GM21825 (cell line): Measurements from ENCODE around the gene NAA25.

Source experiments
- ATAC-seq: cut with Tn5 transposase; IDR thresholded peaks from one replicate; pipeline ENCODE4 v1.9.1; 2021; ENCODE audit warnings: mild to moderate bottlenecking, moderate library complexity; ENCODE audit not compliant: unreplicated experiment

The NAA25 gene

GRCh38 chr12:112108202-112109079 lies at the start of gene NAA25:
Gene NAA25 (minus strand): TSS chr12:112108783. CDS start chr12:112108773, 10 bp downstream.
- ATAC-seq: peak; percentile 70

DNA sequence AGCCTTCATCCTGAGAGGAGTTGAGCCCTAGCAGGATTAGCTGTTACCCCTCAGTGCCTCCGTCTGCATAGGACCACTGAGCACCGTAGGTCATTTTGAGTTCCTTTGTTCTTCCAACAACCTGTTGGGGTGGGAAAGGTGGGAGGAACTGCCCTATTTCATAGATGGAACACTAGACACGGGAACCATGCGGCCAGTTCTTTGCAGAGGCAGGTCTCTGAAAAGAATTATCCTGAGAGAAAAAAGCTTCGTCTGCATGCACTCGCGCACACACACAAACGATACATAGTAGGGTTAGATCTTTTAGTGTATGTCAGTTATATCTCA lies 45.3 kb upstream of the NAA25 start:
- no peak for ATAC-seq

- ATAC-seq: no peak
Measured at GRCh38 chr12:112153181-112153892, 44.8 kb upstream of the NAA25 start.

- no peak for ATAC-seq
Measured at GRCh38 chr12:112151766-112152541, 43.4 kb upstream of the NAA25 start.

DNA sequence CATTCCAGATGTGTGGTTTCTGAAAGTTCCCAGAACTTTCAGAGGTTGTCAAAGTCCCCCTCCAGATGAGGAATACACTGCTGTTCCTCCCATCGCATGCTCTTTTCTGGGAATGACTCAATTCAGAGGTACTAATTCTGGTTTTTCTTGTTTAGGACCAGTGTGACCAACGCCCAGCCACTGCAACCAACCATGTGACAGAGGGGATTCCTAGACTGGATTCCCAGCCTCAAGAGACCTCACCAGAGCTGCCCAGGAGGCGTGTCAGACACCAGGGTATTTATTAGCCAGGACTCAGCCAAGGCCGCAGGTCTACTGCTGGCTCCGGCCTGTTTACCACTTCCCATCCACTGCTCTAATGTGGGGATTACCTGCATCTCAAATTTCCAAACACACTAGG lies 41.0 kb upstream of the NAA25 start:
- ATAC-seq: no peak

DNA sequence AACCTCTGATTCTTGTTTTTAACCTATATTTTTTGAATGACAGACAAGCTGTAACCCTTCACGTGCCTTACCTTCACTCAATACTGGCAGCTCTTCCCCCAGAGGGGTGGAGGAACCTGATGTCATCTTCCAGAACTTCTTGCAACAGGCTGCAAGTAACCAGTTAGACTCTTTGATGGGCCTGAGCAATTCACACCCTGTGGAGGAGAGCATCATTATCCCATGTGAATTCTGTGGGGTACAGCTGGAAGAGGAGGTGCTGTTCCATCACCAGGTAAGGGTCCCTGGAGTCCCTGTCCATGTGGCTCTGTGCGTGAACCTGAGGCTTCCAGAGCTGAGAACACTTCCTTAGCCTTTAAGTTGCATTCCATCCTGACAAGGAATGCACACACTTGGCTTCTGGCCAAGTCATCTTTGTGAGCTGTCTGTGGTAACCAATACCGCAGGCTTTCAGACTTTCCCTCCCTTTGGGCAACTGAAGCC lies 39.5 kb upstream of the NAA25 start:
- ATAC-seq: no peak

DNA sequence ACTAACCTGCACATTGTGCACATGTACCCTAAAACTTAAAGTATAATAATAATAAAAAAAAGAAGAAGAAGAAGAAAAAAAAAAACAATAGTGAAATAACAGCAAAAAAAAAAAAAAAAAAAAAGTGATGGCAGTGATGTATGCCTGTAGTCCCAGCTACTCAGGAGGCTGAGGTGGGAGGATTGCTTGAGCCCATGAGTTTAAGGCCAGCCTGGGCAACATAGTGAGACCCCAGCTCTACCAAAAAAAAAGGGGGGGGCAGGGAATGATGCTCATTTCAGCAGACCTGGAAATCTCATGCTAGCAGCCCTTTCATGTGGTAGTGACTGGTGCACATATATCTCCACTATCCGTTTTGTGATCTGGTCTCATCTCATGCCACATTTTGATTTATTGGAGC lies 37.5 kb upstream of the NAA25 start:
- no peak for ATAC-seq

DNA sequence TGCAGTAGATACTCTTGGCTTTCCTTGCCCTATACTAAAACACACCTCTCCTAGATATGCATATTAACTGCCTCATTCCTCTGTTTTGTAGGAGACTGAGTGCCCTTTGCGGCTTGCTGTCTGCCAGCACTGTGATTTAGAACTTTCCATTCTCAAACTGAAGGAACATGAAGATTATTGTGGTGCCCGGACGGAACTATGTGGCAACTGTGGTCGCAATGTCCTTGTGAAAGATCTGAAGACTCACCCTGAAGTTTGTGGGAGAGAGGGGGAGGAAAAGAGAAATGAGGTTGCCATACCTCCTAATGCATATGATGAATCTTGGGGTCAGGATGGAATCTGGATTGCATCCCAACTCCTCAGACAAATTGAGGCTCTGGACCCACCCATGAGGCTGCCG lies 32.1 kb upstream of the NAA25 start:
- no peak for ATAC-seq

- no peak for ATAC-seq
Measured at GRCh38 chr12:112134731-112135130, 26.1 kb upstream of the NAA25 start.

DNA sequence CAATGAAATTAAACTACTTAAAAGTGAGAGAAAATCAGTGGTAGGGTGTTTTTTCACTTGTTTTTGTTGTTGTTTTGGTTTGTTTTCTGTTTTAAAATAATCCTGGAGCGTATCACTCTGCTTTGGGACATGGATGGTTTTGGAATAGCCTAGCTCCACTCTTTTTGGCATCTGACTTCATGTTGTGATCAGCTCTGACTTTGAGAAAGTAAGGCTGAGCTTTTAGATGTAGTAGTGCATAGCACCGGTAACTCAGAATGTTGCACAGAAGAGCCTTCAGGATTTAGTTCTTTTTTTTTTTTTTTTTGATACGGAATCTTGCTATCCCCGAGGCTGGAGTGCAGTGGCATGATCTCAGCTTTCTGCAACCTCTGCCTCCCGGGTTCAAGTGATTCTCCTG lies 24.8 kb upstream of the NAA25 start:
- ATAC-seq: no peak

GRCh38 chr12:112131686-112132085 lies 23.1 kb upstream of the NAA25 start:
- ATAC-seq: no peak

DNA sequence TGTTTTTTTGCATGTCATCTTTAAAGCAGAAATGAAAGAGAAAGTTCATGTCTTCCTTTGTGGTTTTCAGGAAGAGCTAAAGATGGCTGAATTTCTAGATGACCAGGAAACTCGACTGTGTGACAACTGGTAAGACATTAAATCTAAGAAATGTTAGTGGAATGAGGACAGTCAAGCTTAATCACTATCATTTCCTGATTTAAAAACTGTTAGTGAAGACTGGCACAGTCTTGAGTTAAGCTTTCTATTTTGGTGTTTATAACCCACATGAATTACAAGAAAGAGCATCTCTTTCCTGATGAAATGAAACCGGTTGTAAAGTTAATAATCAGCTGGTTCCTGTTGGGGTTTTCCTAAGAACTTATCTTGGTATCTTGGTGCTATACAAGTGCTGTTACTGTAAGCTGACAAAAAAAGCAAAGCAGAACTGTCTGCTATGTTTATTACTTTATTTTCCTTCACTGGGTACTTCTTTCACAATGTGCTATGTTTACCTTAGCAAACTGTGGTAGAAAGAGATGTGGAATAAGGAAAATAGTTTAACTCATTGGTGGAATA lies 21.9 kb upstream of the NAA25 start:
- ATAC-seq: peak; percentile 56

DNA sequence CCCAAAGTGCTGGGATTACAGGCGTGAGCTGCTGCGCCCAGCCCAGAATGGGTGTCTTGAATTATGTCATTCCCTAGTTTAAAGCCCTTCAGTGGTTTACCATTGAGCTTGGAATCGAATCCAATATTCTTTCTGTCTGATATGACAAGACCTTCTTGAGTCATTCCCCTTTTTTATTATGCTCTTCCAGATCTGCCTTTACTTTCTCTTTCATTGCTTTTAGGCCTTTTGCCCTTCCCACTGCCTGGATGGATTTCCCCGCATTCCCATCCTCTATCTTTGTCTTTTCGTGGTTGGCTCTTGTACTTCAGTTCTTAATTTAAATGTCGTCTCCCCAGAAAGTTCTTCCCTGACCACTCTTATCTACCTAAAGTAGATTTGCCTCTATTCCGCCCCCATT lies 18.3 kb upstream of the NAA25 start:
- ATAC-seq: no peak

DNA sequence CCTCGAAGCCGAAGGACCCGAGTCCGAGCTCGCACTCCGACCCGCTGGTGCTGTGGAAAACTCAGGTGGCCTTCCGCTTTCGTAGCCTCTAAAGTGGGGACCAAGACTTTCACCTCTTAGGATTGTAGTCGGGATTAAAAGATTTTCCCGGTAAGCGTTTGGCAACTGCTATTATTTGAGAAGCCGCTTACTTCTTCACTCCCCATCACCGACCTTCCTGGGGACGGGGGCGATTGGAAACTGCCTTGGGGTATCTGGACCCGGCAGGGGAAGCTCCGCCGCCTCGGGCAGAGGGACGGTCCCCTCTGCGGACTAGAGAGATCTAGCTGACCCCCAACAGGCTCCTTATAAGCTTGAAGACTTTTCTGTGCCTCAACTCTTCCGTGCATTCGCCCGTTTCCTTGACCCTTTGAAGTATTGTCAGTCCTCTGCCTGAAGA lies 17.4 kb upstream of the NAA25 start:
- no peak for ATAC-seq

DNA sequence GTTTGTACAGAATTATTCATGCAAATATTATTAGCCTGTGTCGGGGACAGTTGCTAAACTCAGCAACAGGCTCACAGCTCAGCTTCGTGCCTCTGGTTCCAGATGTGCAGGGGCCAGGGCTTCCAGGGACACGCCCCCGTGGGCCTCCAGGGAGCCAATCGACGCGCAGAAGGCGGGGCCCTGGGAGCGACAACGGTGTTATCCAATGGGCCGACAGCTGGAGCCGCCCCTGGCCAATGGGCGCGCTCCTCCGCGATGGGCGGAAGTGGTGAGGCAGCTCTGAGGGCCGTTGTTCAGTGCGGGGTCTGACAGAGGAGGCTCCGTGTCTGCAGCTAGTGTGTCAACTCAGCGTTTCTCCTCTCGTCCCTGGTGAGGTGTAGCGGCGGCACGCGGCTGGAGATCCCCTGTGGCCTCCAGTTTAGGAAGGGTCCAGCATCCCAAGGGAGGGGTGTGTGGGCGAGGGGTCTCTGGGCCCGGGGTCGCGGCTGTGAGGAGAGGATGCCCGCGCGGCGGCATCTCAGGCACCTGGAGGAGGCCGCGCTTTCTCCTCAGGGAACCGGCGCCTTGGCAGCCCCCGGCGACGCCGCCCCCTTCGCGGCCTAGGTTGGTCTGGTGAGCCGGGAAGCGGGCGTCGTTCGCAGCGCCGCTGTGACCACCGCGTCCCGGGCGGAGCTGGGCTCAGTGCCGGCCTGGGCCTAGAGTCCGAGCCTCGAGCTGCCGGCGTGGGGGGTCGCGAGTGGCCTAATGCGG lies 16.8 kb upstream of the NAA25 start, which contains the start of gene TRAFD1:
Gene TRAFD1, plus strand, starts transcription at position 311 of the 750 bp plus-strand sequence. CDS start 4,963 bp downstream, outside the sequence.
- peak; percentile 94 for ATAC-seq

- ATAC-seq: no peak
Measured at GRCh38 chr12:112124918-112125249, 16.3 kb upstream of the NAA25 start.

DNA sequence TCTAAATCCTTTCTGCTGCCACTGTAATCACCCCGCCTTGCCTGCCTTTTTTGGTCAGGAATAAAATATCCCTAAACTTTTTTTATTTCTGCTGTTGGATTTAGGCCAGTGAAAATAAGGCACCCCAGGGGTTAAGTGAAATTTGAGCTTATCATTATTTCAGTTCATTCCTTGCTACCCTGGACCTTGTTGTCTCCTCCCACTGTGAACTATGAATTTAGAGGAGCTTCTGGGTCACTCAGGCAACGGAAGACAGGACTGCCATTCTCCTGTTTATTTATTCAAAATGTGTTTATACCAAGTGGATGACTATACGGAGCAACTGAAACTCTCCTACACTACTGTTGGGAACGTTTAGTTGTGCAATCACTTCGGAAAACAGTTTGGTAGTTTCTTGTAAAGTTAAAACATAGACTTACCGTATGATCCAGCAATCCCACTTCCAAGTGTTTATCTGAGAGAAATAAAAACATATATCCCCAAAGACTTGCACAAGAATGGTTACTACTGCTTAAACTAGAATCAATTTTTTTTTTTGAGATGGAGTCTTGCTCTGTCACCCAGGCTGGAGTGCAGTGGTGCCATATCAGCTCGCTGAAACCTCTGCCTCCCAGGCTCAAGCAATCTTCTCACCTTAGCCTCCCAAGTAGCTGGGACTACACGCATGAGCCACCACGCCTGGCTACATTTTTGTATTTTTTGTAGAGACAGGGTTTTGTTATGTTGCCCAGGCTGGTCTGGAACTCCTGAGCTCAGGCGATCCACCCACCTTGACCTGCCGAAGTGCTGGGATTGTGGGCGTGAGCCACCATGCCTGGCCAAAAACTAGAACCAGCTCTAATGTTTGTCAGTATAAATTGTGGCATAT lies 14.5 kb upstream of the NAA25 start:
- no peak for ATAC-seq

- no peak for ATAC-seq
Measured at GRCh38 chr12:112121780-112122565, 13.4 kb upstream of the NAA25 start.

- ATAC-seq: no peak
Measured at GRCh38 chr12:112117685-112118084, 9.1 kb upstream of the NAA25 start.
